Peyer's patch (tissue), 4 donors: ENCODE data around the gene HIBCH. TPM values are rescaled to one million over a fixed set of nuclear protein-coding genes. Genes with fewer than 3 reads are reported as not detected.
A peak's percentile ranks its signal among the peaks of the same experiment; 100 is the strongest.
"Not testable (repeated sequence)": the region's sequence is repeated elsewhere in the genome, so short reads cannot be mapped to it uniquely, and the experiment has no call there.

Source experiments
- DNase-seq, 3 donors: peaks; one replicate each; pipeline ENCODE4 v3.0.0-alpha.2; 2017 to 2019
- H3K27ac ChIP-seq, 4 donors: fragments of 200-600 bp; sonication (generic); one replicate each; pipeline ENCODE4 v1.5.1; 2016 to 2019
- H3K27me3 ChIP-seq, 2 donors: fragments of 200-600 bp; sonication (generic); one replicate each; pipeline ENCODE4 v1.5.1; 2019
- H3K36me3 ChIP-seq, 3 donors: fragments of 200-600 bp; sonication (generic); one replicate each; pipeline ENCODE4 v1.5.1; 2016 to 2019
- H3K4me1 ChIP-seq, 4 donors: fragments of 200-600 bp; sonication (generic); one replicate each; pipeline ENCODE4 v1.5.1; 2016 to 2019
- H3K4me3 ChIP-seq, 4 donors: fragments of 200-600 bp; sonication (generic); 1 replicate in 3 of 4; 2 replicates in 1 of 4; pipeline ENCODE4 v1.5.1; 2016 to 2019; ENCODE audit warnings: mild to moderate bottlenecking in 1 of 4
- H3K9me3 ChIP-seq, 4 donors: fragments of 200-600 bp; sonication (generic); one replicate each; pipeline ENCODE4 v1.5.1; 2016 to 2019; ENCODE audit warnings: mild to moderate bottlenecking in 1 of 4
- POLR2A ChIP-seq, 2 donors: fragments of 450-650 bp; IDR thresholded peaks; one replicate each; pipeline ENCODE4 v1.5.1; 2017; ENCODE audit warnings: antibody characterized with exemption in 2 of 2, mild to moderate bottlenecking in 2 of 2, moderate library complexity in 2 of 2
- total RNA-seq, 4 donors: library from RNA; depleted of rRNA; stranded (reverse); fragments of >200 nt; gene quantifications; one replicate each; pipeline ENCODE4 v1.1.0, GENCODE V29; 2016
- TF ChIP-seq, protein P1 (sequence below), 6 experiments: fragments of 450-650 bp in 4 of 6; fragments of 200-600 bp in 2 of 6; sonication (generic) in 1 of 6; IDR thresholded peaks; one replicate each; pipeline ENCODE4 v1.5.1; 2017 to 2019; ENCODE audit warnings: antibody characterized with exemption in 6 of 6, mild to moderate bottlenecking in 3 of 6, moderate library complexity in 1 of 6

The HIBCH gene
- total RNA-seq, 4 donors from 2014 or later = 20.0 to 38.8 (median 27.4) TPM

- Histone ChIP-seq H3K9me3 (no peaks in the 10 kb centered on the region), H3K36me3 (peaks cover 0 to 31% (median 0%) of the 10 kb centered on the region in 3 donors), H3K4me3 (no peak overlapping the region), H3K27ac (no peak overlapping the region), H3K4me1 (peaks cover 0 to 33% (median 3%) of the 10 kb centered on the region in 4 donors), H3K27me3 (no peaks in the 10 kb centered on the region)
- TF ChIP-seq, protein P1, sequence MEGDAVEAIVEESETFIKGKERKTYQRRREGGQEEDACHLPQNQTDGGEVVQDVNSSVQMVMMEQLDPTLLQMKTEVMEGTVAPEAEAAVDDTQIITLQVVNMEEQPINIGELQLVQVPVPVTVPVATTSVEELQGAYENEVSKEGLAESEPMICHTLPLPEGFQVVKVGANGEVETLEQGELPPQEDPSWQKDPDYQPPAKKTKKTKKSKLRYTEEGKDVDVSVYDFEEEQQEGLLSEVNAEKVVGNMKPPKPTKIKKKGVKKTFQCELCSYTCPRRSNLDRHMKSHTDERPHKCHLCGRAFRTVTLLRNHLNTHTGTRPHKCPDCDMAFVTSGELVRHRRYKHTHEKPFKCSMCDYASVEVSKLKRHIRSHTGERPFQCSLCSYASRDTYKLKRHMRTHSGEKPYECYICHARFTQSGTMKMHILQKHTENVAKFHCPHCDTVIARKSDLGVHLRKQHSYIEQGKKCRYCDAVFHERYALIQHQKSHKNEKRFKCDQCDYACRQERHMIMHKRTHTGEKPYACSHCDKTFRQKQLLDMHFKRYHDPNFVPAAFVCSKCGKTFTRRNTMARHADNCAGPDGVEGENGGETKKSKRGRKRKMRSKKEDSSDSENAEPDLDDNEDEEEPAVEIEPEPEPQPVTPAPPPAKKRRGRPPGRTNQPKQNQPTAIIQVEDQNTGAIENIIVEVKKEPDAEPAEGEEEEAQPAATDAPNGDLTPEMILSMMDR (IDR thresholded peaks at IDR 0.05) = no peak
- TF ChIP-seq POLR2A (IDR thresholded peaks at IDR 0.05) = no peak
- DNase-seq = no peak
Observed at GRCh38 chr2:190361572-190361971, 41.9 kb upstream of the HIBCH start.

GRCh38 chr2:190360965-190361364, 41.3 kb upstream of the HIBCH start:
- Histone ChIP-seq H3K4me1 (peaks cover 0 to 38% (median 3%) of the 10 kb centered on the region in 4 donors), H3K4me3 (no peak overlapping the region), H3K27me3 (no peaks in the 10 kb centered on the region), H3K27ac (no peak overlapping the region), H3K9me3 (no peaks in the 10 kb centered on the region), H3K36me3 (peaks cover 0 to 26% (median 0%) of the 10 kb centered on the region in 3 donors)
- TF ChIP-seq POLR2A (IDR thresholded peaks at IDR 0.05) = no peak
- TF ChIP-seq, protein P1 (IDR thresholded peaks at IDR 0.05) = no peak
- no peak for DNase-seq

GRCh38 chr2:190360561-190360960, 40.9 kb upstream of the HIBCH start:
- Histone ChIP-seq H3K4me1 (peaks cover 0 to 38% (median 3%) of the 10 kb centered on the region in 4 donors), H3K9me3 (no peaks in the 10 kb centered on the region), H3K27me3 (no peaks in the 10 kb centered on the region), H3K36me3 (peaks cover 0 to 23% (median 0%) of the 10 kb centered on the region in 3 donors), H3K27ac (peak overlapping the region in 1 of 4 donors; percentile 55), H3K4me3 (no peak overlapping the region)
- no peak for DNase-seq
- no peak for TF ChIP-seq POLR2A (IDR thresholded peaks at IDR 0.05)

DNA sequence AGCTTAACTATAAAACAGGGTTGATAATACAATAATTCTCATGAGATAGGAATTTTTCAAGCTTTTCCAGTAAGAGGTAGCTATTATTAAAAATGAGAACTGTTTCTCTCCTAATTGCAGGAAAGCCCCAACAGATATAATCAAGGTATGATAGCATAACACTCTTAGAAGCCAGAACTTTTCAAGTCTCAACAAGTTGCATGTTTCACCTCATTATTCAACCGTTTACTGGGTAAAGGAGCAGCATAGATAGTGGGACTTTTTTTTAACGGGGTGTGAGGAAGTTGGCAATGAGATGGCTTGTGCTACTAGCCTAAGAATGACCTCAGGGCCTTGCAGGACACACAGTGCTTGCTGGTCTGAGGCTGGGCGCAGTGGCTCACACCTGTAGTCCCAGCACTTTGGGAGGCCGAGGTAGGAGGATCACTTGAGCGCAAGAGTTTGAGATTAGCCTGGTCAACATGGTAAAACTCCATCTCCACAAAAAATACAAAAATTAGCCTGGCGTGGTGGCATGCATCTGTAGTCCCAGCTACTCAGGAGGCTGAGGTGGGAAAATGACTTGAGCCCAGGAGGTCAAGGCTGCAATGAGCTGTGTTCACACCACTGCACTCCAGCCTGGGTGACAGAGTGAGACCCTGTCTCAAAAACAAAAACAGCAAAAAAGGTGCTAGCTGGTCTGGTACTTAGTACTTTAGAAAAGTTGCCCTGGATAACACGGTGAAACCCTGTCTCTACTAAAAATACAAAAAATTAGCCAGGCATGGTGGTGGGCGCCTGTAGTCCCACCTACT, 39.2 kb upstream of the HIBCH start:
- Histone ChIP-seq H3K36me3 (peaks cover 0 to 11% (median 0%) of the 10 kb centered on the region in 3 donors), H3K27ac (peak overlapping the region in 2 of 4 donors; percentile 21 to 55), H3K4me1 (peaks cover 0 to 38% (median 3%) of the 10 kb centered on the region in 4 donors)
- not testable (repeated sequence) for H3K9me3 ChIP-seq, H3K4me3 ChIP-seq, H3K27me3 ChIP-seq, DNase-seq

- Histone ChIP-seq H3K9me3 (no peaks in the 10 kb centered on the region), H3K4me1 (peaks cover 0 to 38% (median 3%) of the 10 kb centered on the region in 4 donors), H3K36me3 (peaks cover 0 to 4% (median 0%) of the 10 kb centered on the region in 3 donors), H3K4me3 (no peak overlapping the region), H3K27me3 (no peaks in the 10 kb centered on the region), H3K27ac (no peak overlapping the region)
- TF ChIP-seq, protein P1 (IDR thresholded peaks at IDR 0.05) = no peak
- TF ChIP-seq POLR2A (IDR thresholded peaks at IDR 0.05) = no peak
- no peak for DNase-seq
Observed at GRCh38 chr2:190357600-190357999, 38.0 kb upstream of the HIBCH start.

DNA sequence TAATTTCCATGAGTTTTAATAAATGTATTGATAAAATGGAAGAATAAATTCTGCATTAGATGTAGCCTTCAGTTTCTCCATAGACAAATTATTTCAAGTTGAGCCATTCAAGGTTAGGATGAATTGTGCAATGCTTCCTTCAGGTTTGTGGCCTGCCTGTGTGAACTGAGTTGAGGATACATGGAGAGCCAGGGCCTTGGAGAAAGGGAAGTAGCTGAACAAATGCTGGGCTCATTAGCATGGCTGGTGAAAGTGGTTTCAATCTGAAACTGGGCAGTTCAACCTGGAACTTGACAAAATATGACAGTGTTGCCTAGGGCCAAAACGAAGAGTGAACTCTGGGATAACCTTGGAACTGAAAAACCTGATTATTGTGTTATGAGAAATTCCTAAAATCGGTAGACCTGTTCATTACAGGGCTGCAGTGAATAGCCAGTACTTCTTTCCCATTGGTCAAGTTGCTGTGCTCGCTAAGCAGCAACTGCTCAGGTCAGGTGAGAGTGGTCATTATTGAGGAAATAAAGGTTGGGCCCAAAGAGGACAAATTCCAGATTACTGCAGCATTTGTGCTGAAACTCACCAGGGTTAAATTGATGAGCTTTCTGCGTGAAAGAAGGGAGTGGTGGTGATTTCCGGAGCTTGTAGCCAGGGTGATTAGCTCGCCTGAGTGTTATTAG, 36.5 kb upstream of the HIBCH start:
- peak overlapping the region in 3 of 4 donors; percentile 9 to 70 (median 47) for H3K27ac ChIP-seq
- no peak for TF ChIP-seq POLR2A (IDR thresholded peaks at IDR 0.05)
- TF ChIP-seq, protein P1 (IDR thresholded peaks at IDR 0.05) = no peak
- H3K4me1 ChIP-seq = peaks cover 0 to 43% (median 3%) of the 10 kb centered on the region in 4 donors
- H3K27me3 ChIP-seq = no peaks in the 10 kb centered on the region
- H3K36me3 ChIP-seq = no peaks in the 10 kb centered on the region
- peak overlapping the region in 1 of 4 donors; percentile 5 for H3K4me3 ChIP-seq
- H3K9me3 ChIP-seq = no peaks in the 10 kb centered on the region
- no peak for DNase-seq
